Activated CD8-positive, alpha-beta T cell treated with anti-CD3 and anti-CD28 coated beads for 36 hours (primary cell): Measurements from ENCODE around the gene PSD2. TPM values are rescaled to one million over a fixed set of nuclear protein-coding genes. Genes with fewer than 3 reads are reported as not detected.

Source experiments
- ATAC-seq: fragments of 200-7000 bp; cut with Tn5 transposase; one replicate; pipeline ENCODE4 v1.10.0; 2021; ENCODE audit warnings: mild to moderate bottlenecking, moderate library complexity
- CTCF ChIA-PET: fragments of 350-600 bp; sonication (Branson Sonifier 250); formaldehyde crosslinking; loops from one replicate; lab custom pipeline; 2021; ENCODE audit warnings: antibody characterized with exemption; lab: Charles Lee
- POLR2A ChIA-PET: fragments of 350-600 bp; sonication (Branson Sonifier 250); formaldehyde crosslinking; loops from one replicate; lab custom pipeline; 2021; ENCODE audit warnings: antibody characterized with exemption; lab: Charles Lee
- DNase-seq: peaks from one replicate; pipeline ENCODE4 v3.0.0-alpha.2; 2020
- H3K27ac Mint-ChIP-seq: one replicate; pipeline ENCODE4 v1.8.0; 2021; ENCODE audit warnings: mild to moderate bottlenecking, mixed read lengths
- H3K27me3 Mint-ChIP-seq: one replicate; pipeline ENCODE4 v1.8.0; 2021; ENCODE audit warnings: mixed read lengths
- H3K36me3 Mint-ChIP-seq: one replicate; pipeline ENCODE4 v1.8.0; 2021; ENCODE audit warnings: low read depth, mixed read lengths
- H3K4me1 Mint-ChIP-seq: one replicate; pipeline ENCODE4 v1.8.0; 2021; ENCODE audit warnings: low read depth, mixed read lengths
- H3K4me3 Mint-ChIP-seq: one replicate; pipeline ENCODE4 v1.8.0; 2021; ENCODE audit warnings: mild to moderate bottlenecking, moderate library complexity, mixed read lengths
- H3K9me3 Mint-ChIP-seq: one replicate; pipeline ENCODE4 v1.8.0; 2021; ENCODE audit warnings: mixed read lengths
- intact Hi-C: fragments of 100-400 bp; cut with micrococcal nuclease; formaldehyde crosslinking; loops from one replicate; pipeline ENCODE4 v1.10.0; 2022
- total RNA-seq, 2 experiments: library from RNA; stranded (reverse); gene quantifications; one replicate each; pipeline ENCODE4 v1.2.3, GENCODE V29; 2021
- TF ChIP-seq, protein P1 (sequence below): fragments of 200-600 bp; IDR thresholded peaks from one replicate; pipeline ENCODE4 v1.8.0; 2022; ENCODE audit warnings: antibody characterized with exemption, mild to moderate bottlenecking

The PSD2 gene
- total RNA-seq, 2 experiments from 2014 or later: 0.14 TPM; not detected in 1

DNA sequence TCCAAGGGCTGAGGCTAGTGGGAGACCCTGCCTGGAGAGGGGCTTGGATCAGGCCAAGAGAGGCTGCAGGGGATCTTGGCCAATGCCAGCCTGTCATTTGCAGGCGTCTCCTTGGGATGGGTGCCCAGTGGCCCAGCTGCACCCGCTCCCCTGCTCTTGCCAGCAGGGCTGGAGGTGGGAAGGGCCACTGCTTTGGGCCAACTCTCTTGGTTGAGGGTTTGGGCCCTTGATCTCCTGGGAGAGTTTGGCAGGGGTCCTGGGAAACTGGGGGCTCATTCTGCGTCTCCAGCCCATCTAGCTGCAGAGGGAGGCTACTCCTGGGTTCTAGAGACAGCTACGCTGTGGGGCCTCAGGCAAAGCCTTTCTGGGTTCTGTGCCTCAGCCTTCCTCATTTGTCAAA, 10.5 kb downstream of the PSD2 start:
- intact Hi-C loops: no loop called here
- no peaks in the 10 kb centered on the region for H3K36me3 Mint-ChIP-seq

DNA sequence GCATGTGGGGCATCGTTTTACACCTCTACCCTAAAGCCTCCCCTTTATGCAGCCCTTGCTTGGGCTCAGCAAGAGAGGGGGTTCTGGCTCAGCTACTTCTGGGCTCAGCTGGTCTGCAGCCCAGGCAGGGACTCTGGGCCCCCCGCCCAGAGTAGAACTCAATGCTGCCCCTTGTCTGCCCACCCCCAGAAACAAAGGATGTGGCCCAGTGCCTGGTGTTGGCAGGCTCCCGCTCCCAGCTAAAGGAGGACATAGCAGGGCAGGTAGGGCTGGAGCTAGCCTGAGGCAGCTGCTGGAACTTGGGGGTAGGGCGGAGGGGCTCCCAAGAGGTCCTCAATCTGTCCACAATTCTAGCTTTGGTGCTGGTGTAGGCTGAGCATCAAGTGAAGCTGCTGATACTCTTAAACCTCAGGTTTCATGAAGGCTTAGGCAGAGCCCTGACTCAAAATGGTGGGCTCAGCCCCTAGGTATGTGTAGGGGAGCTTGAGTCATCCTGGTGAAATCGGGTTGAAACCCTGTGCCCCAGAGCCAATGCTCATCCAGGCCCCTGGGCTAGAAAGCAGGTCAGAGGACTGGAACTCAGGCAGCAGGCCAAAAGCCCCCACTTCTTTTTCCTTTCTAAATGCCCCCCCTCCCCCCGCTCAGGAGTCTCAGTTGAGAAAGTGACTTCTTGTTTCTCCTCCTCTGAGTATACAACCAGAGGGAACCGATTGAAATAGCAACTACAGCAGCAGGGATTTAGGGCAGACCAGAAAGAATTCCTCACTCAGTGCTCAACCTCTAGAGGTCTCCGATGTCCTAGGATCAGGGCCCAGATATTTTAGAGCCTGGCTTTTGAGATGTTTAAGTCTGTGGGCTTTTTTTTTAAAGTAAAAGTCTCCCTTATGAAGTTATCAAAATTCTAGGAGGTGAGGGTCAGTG, 11.4 kb downstream of the PSD2 start:
- ATAC-seq: no peak
- no peaks in the 10 kb centered on the region for H3K4me1 Mint-ChIP-seq
- H3K36me3 Mint-ChIP-seq: no peaks in the 10 kb centered on the region
- ChIA-PET CTCF (interaction anchor here (3.0 kb wide), 1 partner anchor 20 kb away, joined by 17 read pairs; no protein-coding TSS in a partner anchor), POLR2A (no interaction called here)
- peaks cover 11% of the 10 kb centered on the region for H3K27me3 Mint-ChIP-seq
- intact Hi-C loops: no loop called here
- TF ChIP-seq, protein P1, sequence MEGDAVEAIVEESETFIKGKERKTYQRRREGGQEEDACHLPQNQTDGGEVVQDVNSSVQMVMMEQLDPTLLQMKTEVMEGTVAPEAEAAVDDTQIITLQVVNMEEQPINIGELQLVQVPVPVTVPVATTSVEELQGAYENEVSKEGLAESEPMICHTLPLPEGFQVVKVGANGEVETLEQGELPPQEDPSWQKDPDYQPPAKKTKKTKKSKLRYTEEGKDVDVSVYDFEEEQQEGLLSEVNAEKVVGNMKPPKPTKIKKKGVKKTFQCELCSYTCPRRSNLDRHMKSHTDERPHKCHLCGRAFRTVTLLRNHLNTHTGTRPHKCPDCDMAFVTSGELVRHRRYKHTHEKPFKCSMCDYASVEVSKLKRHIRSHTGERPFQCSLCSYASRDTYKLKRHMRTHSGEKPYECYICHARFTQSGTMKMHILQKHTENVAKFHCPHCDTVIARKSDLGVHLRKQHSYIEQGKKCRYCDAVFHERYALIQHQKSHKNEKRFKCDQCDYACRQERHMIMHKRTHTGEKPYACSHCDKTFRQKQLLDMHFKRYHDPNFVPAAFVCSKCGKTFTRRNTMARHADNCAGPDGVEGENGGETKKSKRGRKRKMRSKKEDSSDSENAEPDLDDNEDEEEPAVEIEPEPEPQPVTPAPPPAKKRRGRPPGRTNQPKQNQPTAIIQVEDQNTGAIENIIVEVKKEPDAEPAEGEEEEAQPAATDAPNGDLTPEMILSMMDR: no peak
- H3K4me3 Mint-ChIP-seq: no peak overlapping the region
- no peak for DNase-seq
- no peak overlapping the region for H3K27ac Mint-ChIP-seq
- H3K9me3 Mint-ChIP-seq: no peaks in the 10 kb centered on the region

More for the DNA sequence above, 10.5 kb downstream of the PSD2 start:
- no peak overlapping the region for H3K27ac Mint-ChIP-seq
- ChIA-PET CTCF (interaction anchor here (3.0 kb wide), 1 partner anchor 19 kb away, joined by 17 read pairs; no protein-coding TSS in a partner anchor), POLR2A (no interaction called here)
- no peak for DNase-seq
- H3K27me3 Mint-ChIP-seq: peaks cover 20% of the 10 kb centered on the region
- no peaks in the 10 kb centered on the region for H3K4me1 Mint-ChIP-seq
- no peak for ATAC-seq
- no peaks in the 10 kb centered on the region for H3K9me3 Mint-ChIP-seq
- H3K4me3 Mint-ChIP-seq: no peak overlapping the region
- TF ChIP-seq, protein P1: no peak

DNA sequence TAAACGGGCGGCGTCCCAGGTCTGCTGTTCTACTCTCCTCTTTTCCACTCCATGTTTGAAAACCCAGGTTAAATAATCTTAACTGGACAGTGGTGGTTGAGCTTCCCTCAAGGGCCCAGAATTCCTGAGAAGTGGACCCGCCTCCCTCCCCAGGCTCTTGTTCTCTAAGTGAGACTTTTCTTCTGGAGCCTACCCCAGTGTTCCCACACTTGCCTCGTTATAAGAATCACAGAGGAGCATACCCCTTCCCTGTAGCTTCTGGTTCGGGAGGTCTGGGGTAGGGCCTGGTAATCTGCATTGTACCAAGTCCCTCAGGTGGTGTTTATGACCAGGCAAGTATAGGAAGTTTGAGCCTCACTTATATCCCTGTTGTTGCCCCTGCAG, 12.0 kb downstream of the PSD2 start:
- CTCF ChIA-PET: interaction anchor here (1.1 to 3.0 kb wide), 2 partner anchors 21 to 32 kb away, joined by 4 to 17 read pairs; no protein-coding TSS in a partner anchor
- no peak for DNase-seq

DNA sequence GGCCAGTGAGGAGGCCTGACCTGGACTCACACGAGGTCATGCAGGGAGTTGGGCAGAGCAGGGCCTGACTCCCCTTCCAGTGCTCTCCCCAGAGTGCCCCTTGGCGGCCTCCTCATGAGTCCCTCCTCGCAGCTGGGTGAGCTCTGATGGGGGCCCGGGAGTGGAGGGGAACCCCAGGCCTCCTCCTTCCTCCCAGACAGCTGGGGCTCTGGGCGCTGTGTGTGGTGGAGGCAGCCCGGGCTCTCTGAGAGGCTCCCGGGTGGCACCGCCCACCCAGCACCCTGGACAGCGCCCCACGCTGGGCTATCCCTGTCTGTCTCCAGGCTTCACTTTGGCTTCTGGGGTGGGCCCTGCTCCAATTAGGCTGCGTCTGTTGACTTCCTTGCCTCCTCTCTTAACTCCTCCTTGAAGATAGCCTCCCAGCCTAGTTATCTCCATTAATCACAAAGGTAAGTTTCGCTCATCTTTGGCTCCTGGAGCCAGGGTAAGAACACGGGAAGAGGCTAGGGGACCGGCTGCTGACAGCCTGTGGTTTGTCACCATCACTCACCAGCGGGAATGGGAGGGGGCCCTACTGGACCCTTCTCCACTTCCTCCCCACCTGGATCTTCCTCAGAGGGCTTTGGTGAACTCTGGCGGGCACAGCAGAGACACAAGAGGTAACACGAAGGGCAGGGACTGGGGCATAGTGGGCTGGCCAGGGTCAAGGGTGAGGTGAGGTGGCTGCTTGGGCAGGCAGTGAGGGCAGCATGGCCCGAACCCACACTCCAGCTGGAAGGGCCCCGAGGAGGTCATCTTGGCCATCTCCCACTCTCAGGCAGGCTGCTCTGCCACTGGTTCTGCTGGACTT, 13.1 kb downstream of the PSD2 start:
- ATAC-seq (peak; percentile 92), DNase-seq (peak; percentile 65)
- Mint-ChIP-seq H3K4me1 (no peaks in the 10 kb centered on the region), H3K9me3 (no peaks in the 10 kb centered on the region), H3K27ac (no peak overlapping the region), H3K27me3 (peaks cover 8% of the 10 kb centered on the region), H3K4me3 (no peak overlapping the region), H3K36me3 (no peaks in the 10 kb centered on the region)
- ChIA-PET CTCF (interaction anchor here (1.1 to 3.0 kb wide), 2 partner anchors 22 to 33 kb away, joined by 4 to 17 read pairs; no protein-coding TSS in a partner anchor), POLR2A (no interaction called here)
- TF ChIP-seq, protein P1: no peak
- intact Hi-C loops: no loop called here

More for the DNA sequence above, 12.0 kb downstream of the PSD2 start:
- ATAC-seq: no peak
- H3K27ac Mint-ChIP-seq: no peak overlapping the region
- H3K27me3 Mint-ChIP-seq: peaks cover 8% of the 10 kb centered on the region
- H3K4me3 Mint-ChIP-seq: no peak overlapping the region
- H3K36me3 Mint-ChIP-seq: no peaks in the 10 kb centered on the region
- no peaks in the 10 kb centered on the region for H3K4me1 Mint-ChIP-seq
- TF ChIP-seq, protein P1: no peak
- POLR2A ChIA-PET: no interaction called here
- no peaks in the 10 kb centered on the region for H3K9me3 Mint-ChIP-seq
- intact Hi-C loops: no loop called here
